PFSK-1 (cell line): Measurements from ENCODE around the gene PHB1.

Source experiments
- POLR2AphosphoS5 ChIP-seq: IDR thresholded peaks from 2 replicates; pipeline ENCODE4 v1.6.1; 2012; ENCODE audit warnings: low read depth, mild to moderate bottlenecking, control low read depth, low read length, moderate library complexity
- REST ChIP-seq, 2 experiments: IDR thresholded peaks; 2 replicates each; pipeline versions ENCODE4 v1.6.1 to v1.8.0; 2011 to 2012; ENCODE audit warnings: low read depth in 2 of 2, low read length in 2 of 2, control low read depth in 1 of 2, inconsistent platforms in 1 of 2, mild to moderate bottlenecking in 1 of 2, moderate library complexity in 1 of 2; ENCODE audit not compliant: insufficient read depth in 1 of 2
- TAF1 ChIP-seq: IDR thresholded peaks from 2 replicates; pipeline ENCODE4 v1.6.1; 2012; ENCODE audit warnings: low read length, control low read depth, borderline replicate concordance; ENCODE audit not compliant: insufficient read depth

GRCh38 chr17:49359990-49360795 lies 54.5 kb downstream of the PHB1 start:
- TF ChIP-seq REST (IDR thresholded peaks at IDR 0.05; ENCODE audit: insufficient read depth in 1 of 2, low read depth in 2 of 2, low read length in 2 of 2) (no peak), POLR2AphosphoS5 (no peak), TAF1 (no peak)
